ENCODE data around the gene TIMM13.

The TIMM13 gene

GRCh38 chr19:2431318-2432055 is 4.1 kb upstream of the TIMM13 start:
- H3K4me3 ChIP-seq (replicated peaks; ENCODE audit: low read depth, low read length): no peak overlapping the region
- no peak for DNase-seq (ENCODE audit: extremely low read depth, low read depth)
- no peak for TF ChIP-seq CTCF (IDR thresholded peaks at IDR 0.05; ENCODE audit: low read depth, low read length, missing control alignments)

DNA sequence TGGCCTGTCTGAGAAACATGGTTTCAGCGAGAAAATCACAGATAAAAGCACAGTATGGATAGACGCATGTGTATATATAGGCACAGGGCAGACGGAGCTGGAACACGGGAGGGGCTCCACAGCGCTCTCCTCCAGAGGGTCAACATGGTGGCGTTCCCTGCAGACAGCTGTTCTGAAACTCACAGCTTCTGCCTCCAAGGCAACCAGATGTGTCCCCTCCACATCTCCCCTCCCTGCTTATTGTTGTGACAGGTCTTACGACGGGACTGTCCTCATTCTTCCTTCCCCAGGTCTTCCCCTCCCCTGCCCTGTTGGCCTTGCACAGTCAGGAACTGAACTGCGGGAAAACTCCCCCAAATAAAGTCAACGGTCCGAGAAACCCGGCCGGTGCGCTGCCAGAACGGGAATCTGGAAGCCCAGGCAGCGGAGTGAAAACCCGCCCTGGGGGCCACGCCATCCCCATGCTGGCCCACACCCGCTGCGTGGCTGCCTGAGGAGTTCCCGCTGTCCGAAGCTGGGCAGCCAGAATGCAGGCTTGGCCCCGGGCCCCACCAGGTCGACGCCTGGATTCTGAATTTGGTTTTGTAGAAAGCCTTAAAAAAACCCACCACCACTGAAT is 2.6 kb upstream of the TIMM13 start:
- TF ChIP-seq CTCF (IDR thresholded peaks at IDR 0.05; ENCODE audit: low read depth, low read length, missing control alignments): no peak
- no peak overlapping the region for H3K4me3 ChIP-seq (replicated peaks; ENCODE audit: low read depth, low read length)
- no peak for DNase-seq (ENCODE audit: extremely low read depth, low read depth)

DNA sequence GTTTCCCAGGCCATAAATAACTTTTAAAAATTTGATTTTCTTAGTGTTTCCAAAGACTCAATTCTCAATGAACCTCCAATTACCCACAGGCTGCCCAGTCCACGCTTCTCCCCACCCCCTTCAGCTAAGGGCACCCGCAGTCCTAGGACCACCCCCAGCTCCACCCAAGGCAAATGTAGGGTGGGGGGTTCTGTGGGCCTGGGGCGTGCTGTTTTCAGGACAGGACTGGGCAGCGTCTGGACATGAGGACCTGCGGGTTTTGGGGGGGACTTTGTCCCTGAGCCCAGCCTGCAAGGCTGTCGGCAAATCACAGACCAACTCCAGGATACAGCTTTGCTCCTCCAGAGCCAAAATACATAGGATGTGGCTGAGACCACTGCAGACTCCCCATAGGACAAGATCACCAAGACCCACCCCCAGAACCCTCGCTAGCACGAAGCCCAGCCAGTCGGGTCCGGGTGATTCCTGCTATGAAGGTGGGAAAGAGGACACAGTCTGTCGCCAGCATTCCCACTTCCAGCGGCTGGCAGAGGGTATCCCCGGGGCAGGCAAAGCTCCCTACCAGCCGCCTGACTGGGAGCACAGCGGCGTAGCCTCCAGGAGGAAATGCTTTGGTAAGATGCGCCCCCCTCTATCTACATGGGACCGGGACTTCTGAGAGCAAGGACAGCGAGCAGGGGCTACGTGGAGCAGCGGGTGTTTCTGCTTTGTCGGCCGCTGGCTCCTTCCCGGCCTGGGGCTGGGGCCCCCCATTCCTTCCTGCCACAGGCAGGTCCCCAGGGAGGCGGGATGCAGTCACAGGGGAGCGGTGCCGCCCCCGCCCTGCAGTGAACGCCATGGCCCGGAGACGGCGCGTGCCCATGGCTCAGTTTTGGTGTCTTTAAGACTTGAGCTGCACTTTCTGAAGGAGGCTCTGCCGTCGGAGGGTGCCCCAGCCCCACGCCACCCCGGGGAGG is 1.6 kb upstream of the TIMM13 start:
- no peak overlapping the region for H3K4me3 ChIP-seq (replicated peaks; ENCODE audit: low read depth, low read length)
- DNase-seq (ENCODE audit: extremely low read depth, low read depth): no peak
- TF ChIP-seq CTCF (IDR thresholded peaks at IDR 0.05; ENCODE audit: low read depth, low read length, missing control alignments): no peak

DNA sequence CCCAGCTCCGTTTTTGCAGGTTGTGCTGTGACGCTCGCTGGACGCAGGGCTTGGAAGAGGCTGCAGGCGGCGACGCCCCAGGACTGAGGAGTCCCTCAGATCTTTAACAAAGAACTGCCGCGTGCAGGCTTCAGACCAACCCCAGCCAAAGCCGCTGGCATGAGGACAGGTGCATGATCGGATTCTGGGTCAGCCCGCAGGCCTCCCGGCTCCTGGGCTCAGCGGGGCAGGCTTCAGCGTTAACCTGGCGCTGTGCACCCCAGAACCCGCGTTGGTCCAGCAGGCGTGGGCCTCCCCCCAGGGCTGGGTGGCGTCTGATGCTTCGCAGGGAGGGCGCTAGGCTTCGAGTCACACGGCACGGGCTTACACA is 920 bp upstream of the TIMM13 start:
- DNase-seq (ENCODE audit: extremely low read depth, low read depth): no peak
- TF ChIP-seq CTCF (IDR thresholded peaks at IDR 0.05; ENCODE audit: low read depth, low read length, missing control alignments): no peak
- H3K4me3 ChIP-seq (replicated peaks; ENCODE audit: low read depth, low read length): 0 out of 2 replicates have a peak overlapping the region, but pooled peaks have one; percentile 76

- no peak for TF ChIP-seq CTCF (IDR thresholded peaks at IDR 0.05; ENCODE audit: low read depth, low read length, missing control alignments)
- DNase-seq (ENCODE audit: extremely low read depth, low read depth): no peak
- H3K4me3 ChIP-seq (replicated peaks; ENCODE audit: low read depth, low read length): peak overlapping the region; percentile 76
Measured at GRCh38 chr19:2426611-2427428, 566 bp downstream of the TIMM13 start.
